HEK293 (cell line): ENCODE results near the gene ATP6V1B1.

ENCODE experiments used
- CTCF ChIA-PET: fragments of 350-600 bp; formaldehyde crosslinking; extraction: SDS; loops from one replicate; lab custom pipeline; 2021; ENCODE audit warnings: antibody characterized with exemption; lab: Yijun Ruan, JAX
- POLR2A ChIA-PET: fragments of 300-600 bp; formaldehyde crosslinking; extraction: SDS; loops from one replicate; lab custom pipeline; 2020; ENCODE audit warnings: antibody characterized with exemption, inconsistent platforms; lab: Yijun Ruan, JAX
- H3K27ac ChIP-seq: fragments of 200-500 bp; sonication (Bioruptor generic); 2 replicates; pipeline ENCODE4 v1.5.1; 2014; ENCODE audit warnings: low read depth, low read length, control low read depth, inconsistent platforms; ENCODE audit errors: extremely low read depth
- H3K36me3 ChIP-seq, 2 experiments: fragments of 200-500 bp in 1 of 2; sonication (Bioruptor generic) in 1 of 2; 1 replicate in 1 of 2; 2 replicates in 1 of 2; pipeline ENCODE4 v1.5.1; 2014 to 2017; ENCODE audit warnings: inconsistent platforms in 2 of 2, low read length in 2 of 2; ENCODE audit not compliant: control insufficient read depth in 2 of 2, insufficient read depth in 1 of 2
- H3K4me1 ChIP-seq: fragments of 200-500 bp; sonication (Bioruptor generic); 2 replicates; pipeline ENCODE4 v1.5.1; 2014; ENCODE audit warnings: mild to moderate bottlenecking, low read length, inconsistent platforms; ENCODE audit not compliant: control insufficient read depth, insufficient read depth
- H3K4me3 ChIP-seq: 2 replicates; pipeline ENCODE4 v1.5.1; 2011; ENCODE audit warnings: low read depth, mild to moderate bottlenecking, control low read depth, low read length, moderate library complexity
- H3K9me3 ChIP-seq: fragments of 200-500 bp; sonication (Bioruptor generic); 2 replicates; pipeline ENCODE4 v1.5.1; 2014; ENCODE audit warnings: low read depth, low read length, inconsistent platforms; ENCODE audit not compliant: control insufficient read depth, insufficient read depth
- GFI1B ChIP-seq: fragments of 450-650 bp; formaldehyde crosslinking; IDR thresholded peaks from 2 replicates; pipeline ENCODE4 v1.5.1; 2016; ENCODE audit warnings: missing biosample characterization, missing genetic modification characterization
- GLIS2 ChIP-seq: fragments of 450-650 bp; formaldehyde crosslinking; IDR thresholded peaks from 2 replicates; pipeline ENCODE4 v1.5.1; 2016; ENCODE audit warnings: missing biosample characterization, missing genetic modification characterization
- KLF10 ChIP-seq: fragments of 450-650 bp; IDR thresholded peaks from 2 replicates; pipeline ENCODE4 v1.5.1; 2018; ENCODE audit warnings: missing biosample characterization, mild to moderate bottlenecking, missing genetic modification characterization
- MEIS1 ChIP-seq: sonication (generic); formaldehyde crosslinking; IDR thresholded peaks from 2 replicates; pipeline ENCODE4 v1.8.1; 2022; ENCODE audit warnings: missing genetic modification reagents, mild to moderate bottlenecking, borderline replicate concordance
- PATZ1 ChIP-seq: fragments of 450-650 bp; formaldehyde crosslinking; IDR thresholded peaks from 2 replicates; pipeline ENCODE4 v1.5.1; 2016; ENCODE audit warnings: missing biosample characterization, missing genetic modification characterization
- PRDM6 ChIP-seq: fragments of 450-650 bp; formaldehyde crosslinking; IDR thresholded peaks from 2 replicates; pipeline ENCODE4 v1.5.1; 2017; ENCODE audit warnings: missing biosample characterization, missing genetic modification characterization
- SETDB1 ChIP-seq: IDR thresholded peaks from one replicate; pipeline ENCODE4 v1.6.1; 2017; ENCODE audit warnings: mild to moderate bottlenecking, low read length, moderate library complexity, mixed read lengths; ENCODE audit not compliant: insufficient read length
- TRIM28 ChIP-seq: IDR thresholded peaks from 2 replicates; pipeline ENCODE4 v1.6.1; 2011; ENCODE audit warnings: low read length, control low read depth, borderline replicate concordance
- ZBTB20 ChIP-seq: fragments of 450-650 bp; formaldehyde crosslinking; IDR thresholded peaks from 2 replicates; pipeline ENCODE4 v1.5.1; 2016; ENCODE audit warnings: missing biosample characterization, missing genetic modification characterization
- ZFHX2 ChIP-seq: fragments of 450-650 bp; formaldehyde crosslinking; conservative IDR thresholded peaks from 2 replicates; pipeline ENCODE4 v1.5.1; 2016; ENCODE audit warnings: missing biosample characterization, missing genetic modification characterization
- ZNF114 ChIP-seq: fragments of 450-650 bp; formaldehyde crosslinking; IDR thresholded peaks from 2 replicates; pipeline ENCODE4 v1.5.0; 2017; ENCODE audit warnings: missing biosample characterization, missing genetic modification characterization
- ZNF148 ChIP-seq: fragments of 450-650 bp; formaldehyde crosslinking; IDR thresholded peaks from 2 replicates; pipeline ENCODE4 v1.5.0; 2017; ENCODE audit warnings: missing biosample characterization, missing genetic modification characterization, borderline replicate concordance
- ZNF223 ChIP-seq: fragments of 450-650 bp; formaldehyde crosslinking; IDR thresholded peaks from 2 replicates; pipeline ENCODE4 v1.5.1; 2016; ENCODE audit warnings: missing biosample characterization, missing genetic modification characterization
- ZNF324 ChIP-seq: fragments of 450-650 bp; formaldehyde crosslinking; IDR thresholded peaks from 2 replicates; pipeline ENCODE4 v1.5.1; 2016; ENCODE audit warnings: missing biosample characterization, missing genetic modification characterization
- ZNF423 ChIP-seq: fragments of 450-650 bp; formaldehyde crosslinking; IDR thresholded peaks from 2 replicates; pipeline ENCODE4 v1.5.1; 2016; ENCODE audit warnings: missing biosample characterization, missing genetic modification characterization
- ZNF510 ChIP-seq: fragments of 450-650 bp; formaldehyde crosslinking; IDR thresholded peaks from 2 replicates; pipeline ENCODE4 v1.5.1; 2018; ENCODE audit warnings: mild to moderate bottlenecking, missing genetic modification characterization, missing biosample characterization; ENCODE audit not compliant: insufficient replicate concordance
- ZNF529 ChIP-seq: fragments of 450-650 bp; formaldehyde crosslinking; IDR thresholded peaks from 2 replicates; pipeline ENCODE4 v1.5.1; 2017; ENCODE audit warnings: missing genetic modification characterization, missing biosample characterization; ENCODE audit not compliant: insufficient replicate concordance
- ZNF645 ChIP-seq: fragments of 450-650 bp; formaldehyde crosslinking; IDR thresholded peaks from 2 replicates; pipeline ENCODE4; 2016; ENCODE audit warnings: missing biosample characterization, missing genetic modification characterization
- ZNF660 ChIP-seq: fragments of 450-650 bp; IDR thresholded peaks from 2 replicates; pipeline ENCODE4 v1.5.1; 2018; ENCODE audit warnings: missing biosample characterization, mild to moderate bottlenecking, missing genetic modification characterization
- ZNF664 ChIP-seq: fragments of 450-650 bp; formaldehyde crosslinking; IDR thresholded peaks from 2 replicates; pipeline ENCODE4 v1.5.1; 2016; ENCODE audit warnings: missing biosample characterization, missing genetic modification characterization
- ZNF701 ChIP-seq: fragments of 450-650 bp; formaldehyde crosslinking; IDR thresholded peaks from 2 replicates; pipeline ENCODE4 v1.5.1; 2016; ENCODE audit warnings: missing biosample characterization, missing genetic modification characterization

The ATP6V1B1 gene

GRCh38 chr2:70907130-70908057 is 28.3 kb upstream of the ATP6V1B1 start:
- H3K27ac ChIP-seq = no peak overlapping the region
- no peak overlapping the region for H3K4me3 ChIP-seq
- ChIA-PET CTCF (interaction anchor here (0.7 to 1.5 kb wide), 2 partner anchors 12 to 796 kb away, joined by 3 to 7 read pairs; no protein-coding TSS in a partner anchor), POLR2A (interaction anchor here (0.6 kb wide), 1 partner anchor 161 kb away, joined by 3 read pairs; the partner anchor contains the start of gene NAGK)
- peaks cover 5 to 37% of the 10 kb centered on the region in 2 experiments; a peak in 2 of 3 replicates for H3K36me3 ChIP-seq
- H3K4me1 ChIP-seq = no peaks in the 10 kb centered on the region; the same call in 1 of the 2 replicates
- no peaks in the 10 kb centered on the region for H3K9me3 ChIP-seq
- TF ChIP-seq ZNF223 (tag by site-specific recombination) = no peak
- TF ChIP-seq ZNF701 = no peak
- no peak for TF ChIP-seq ZNF324 (tag by site-specific recombination)
- TF ChIP-seq ZNF664 (tag by site-specific recombination) = no peak
- TF ChIP-seq PRDM6 (tag by site-specific recombination) = no peak
- no peak for TF ChIP-seq PATZ1
- TF ChIP-seq GLIS2 (tag by site-specific recombination) = no peak
- TF ChIP-seq MEIS1 = no peak
- no peak for TF ChIP-seq KLF10 (tag by site-specific recombination)
- TF ChIP-seq SETDB1 = no peak
- TF ChIP-seq ZNF645 (tag by site-specific recombination) = no peak
- no peak for TF ChIP-seq ZNF114 (tag by site-specific recombination)
- TF ChIP-seq GFI1B (tag by site-specific recombination) = no peak
- no peak for TF ChIP-seq ZNF510 (tag by site-specific recombination)
- no peak for TF ChIP-seq ZNF529

GRCh38 chr2:70916291-70916690 is 19.4 kb upstream of the ATP6V1B1 start:
- POLR2A ChIA-PET = no interaction called here
- Histone ChIP-seq H3K4me3 (no peak overlapping the region), H3K9me3 (no peaks in the 10 kb centered on the region), H3K36me3 (no peaks in the 10 kb centered on the region; a peak in 1 of 3 replicates), H3K27ac (no peak overlapping the region), H3K4me1 (no peaks in the 10 kb centered on the region)
- no peak for TF ChIP-seq ZNF148 (tag by site-specific recombination)
- TF ChIP-seq ZBTB20 = no peak
- TF ChIP-seq ZFHX2 (tag by site-specific recombination) = no peak
- no peak for TF ChIP-seq ZNF660 (tag by site-specific recombination)
- TF ChIP-seq TRIM28 = no peak
- no peak for TF ChIP-seq ZNF423 (tag by site-specific recombination)
- CTCF ChIA-PET = interaction anchor here (0.7 to 4.5 kb wide), 3 partner anchors 30 to 45 kb away, joined by 4 to 31 read pairs (median 6); no protein-coding TSS in a partner anchor
